Mucosa of stomach (tissue), 1 donor: ENCODE measurements around the gene MTRF1L.

ENCODE experiments used
- H3K27me3 ChIP-seq: one replicate; pipeline ENCODE4 v1.7.0; 2013; ENCODE audit warnings: mild to moderate bottlenecking, low read length; ENCODE audit not compliant: control insufficient read depth, insufficient read depth
- H3K36me3 ChIP-seq: one replicate; pipeline ENCODE4 v1.7.0; 2013; ENCODE audit warnings: low read length; ENCODE audit not compliant: control insufficient read depth, insufficient read depth
- H3K4me1 ChIP-seq: one replicate; pipeline ENCODE4 v1.7.0; 2013; ENCODE audit warnings: mild to moderate bottlenecking, low read length; ENCODE audit not compliant: control insufficient read depth, insufficient read depth
- H3K4me3 ChIP-seq: one replicate; pipeline ENCODE4 v1.7.0; 2013; ENCODE audit warnings: low read length
- H3K9ac ChIP-seq: one replicate; pipeline ENCODE4 v1.7.0; 2013; ENCODE audit warnings: mild to moderate bottlenecking, low read length, moderate library complexity
- H3K9me3 ChIP-seq: one replicate; pipeline ENCODE4 v1.7.0; 2013; ENCODE audit warnings: mild to moderate bottlenecking, low read length, moderate library complexity; ENCODE audit not compliant: control insufficient read depth
- donor health status: Pancreatic carcinoma.

MTRF1L gene

GRCh38 chr6:153002613-153003365 is at the start of gene MTRF1L:
MTRF1L (minus strand) TSS chr6:153002709; CDS start chr6:153002685, 24 bp downstream.
- peak within 1 kb of the TSS; percentile 71 for H3K4me3 ChIP-seq
- peaks cover 10% of the 10 kb centered on the region for H3K4me1 ChIP-seq
- H3K27me3 ChIP-seq: no peaks in the 10 kb centered on the region
- no peaks in the 10 kb centered on the region for H3K9me3 ChIP-seq
- peak within 1 kb of the TSS; percentile 75 for H3K9ac ChIP-seq
- no peaks in the 10 kb centered on the region for H3K36me3 ChIP-seq

- H3K4me1 ChIP-seq: no peaks in the 10 kb centered on the region
- no peaks in the 10 kb centered on the region for H3K27me3 ChIP-seq
- H3K9ac ChIP-seq: no peak overlapping the region
- no peaks in the 10 kb centered on the region for H3K9me3 ChIP-seq
- no peaks in the 10 kb centered on the region for H3K36me3 ChIP-seq
- H3K4me3 ChIP-seq: no peak overlapping the region
Observed at GRCh38 chr6:153051801-153052200, 49.3 kb upstream of the MTRF1L start.

- Histone ChIP-seq H3K9me3 (no peaks in the 10 kb centered on the region), H3K4me3 (no peak overlapping the region), H3K9ac (no peak overlapping the region), H3K4me1 (no peaks in the 10 kb centered on the region), H3K27me3 (no peaks in the 10 kb centered on the region), H3K36me3 (no peaks in the 10 kb centered on the region)
Observed at GRCh38 chr6:153048631-153049030, 46.1 kb upstream of the MTRF1L start.

- Histone ChIP-seq H3K36me3 (no peaks in the 10 kb centered on the region), H3K4me1 (no peaks in the 10 kb centered on the region), H3K9me3 (no peaks in the 10 kb centered on the region), H3K27me3 (no peaks in the 10 kb centered on the region), H3K9ac (no peak overlapping the region), H3K4me3 (no peak overlapping the region)
Observed at GRCh38 chr6:153047386-153047785, 44.9 kb upstream of the MTRF1L start.

GRCh38 chr6:153045271-153045670 is 42.8 kb upstream of the MTRF1L start:
- Histone ChIP-seq H3K36me3 (no peaks in the 10 kb centered on the region), H3K9ac (no peak overlapping the region), H3K27me3 (no peaks in the 10 kb centered on the region), H3K4me1 (no peaks in the 10 kb centered on the region), H3K4me3 (no peak overlapping the region), H3K9me3 (no peaks in the 10 kb centered on the region)

- Histone ChIP-seq H3K4me3 (no peak overlapping the region), H3K36me3 (no peaks in the 10 kb centered on the region), H3K9ac (no peak overlapping the region), H3K9me3 (no peaks in the 10 kb centered on the region), H3K4me1 (no peaks in the 10 kb centered on the region), H3K27me3 (no peaks in the 10 kb centered on the region)
Observed at GRCh38 chr6:153044295-153044694, 41.8 kb upstream of the MTRF1L start.

- H3K4me1 ChIP-seq: no peaks in the 10 kb centered on the region
- H3K9me3 ChIP-seq: no peaks in the 10 kb centered on the region
- no peak overlapping the region for H3K9ac ChIP-seq
- H3K36me3 ChIP-seq: no peaks in the 10 kb centered on the region
- no peak overlapping the region for H3K4me3 ChIP-seq
- H3K27me3 ChIP-seq: no peaks in the 10 kb centered on the region
Observed at GRCh38 chr6:153043719-153044118, 41.2 kb upstream of the MTRF1L start.

- Histone ChIP-seq H3K27me3 (no peaks in the 10 kb centered on the region), H3K36me3 (no peaks in the 10 kb centered on the region), H3K4me3 (no peak overlapping the region)
Observed at GRCh38 chr6:153038378-153039057, 36.0 kb upstream of the MTRF1L start.

GRCh38 chr6:153034139-153034538 is 31.6 kb upstream of the MTRF1L start:
- Histone ChIP-seq H3K36me3 (no peaks in the 10 kb centered on the region), H3K9me3 (no peaks in the 10 kb centered on the region), H3K4me1 (no peaks in the 10 kb centered on the region), H3K27me3 (no peaks in the 10 kb centered on the region), H3K4me3 (no peak overlapping the region), H3K9ac (no peak overlapping the region)

More at GRCh38 chr6:153038378-153039057, 36.0 kb upstream of the MTRF1L start:
- H3K4me1 ChIP-seq: no peaks in the 10 kb centered on the region
- H3K9ac ChIP-seq: no peak overlapping the region
- H3K9me3 ChIP-seq: no peaks in the 10 kb centered on the region

- Histone ChIP-seq H3K9ac (no peak overlapping the region), H3K9me3 (no peaks in the 10 kb centered on the region), H3K4me1 (no peaks in the 10 kb centered on the region), H3K4me3 (no peak overlapping the region), H3K36me3 (no peaks in the 10 kb centered on the region), H3K27me3 (no peaks in the 10 kb centered on the region)
Observed at GRCh38 chr6:153032255-153032882, 29.9 kb upstream of the MTRF1L start.

- no peaks in the 10 kb centered on the region for H3K36me3 ChIP-seq
- H3K27me3 ChIP-seq: no peaks in the 10 kb centered on the region
- no peaks in the 10 kb centered on the region for H3K4me1 ChIP-seq
- H3K9me3 ChIP-seq: no peaks in the 10 kb centered on the region
- H3K9ac ChIP-seq: no peak overlapping the region
- no peak overlapping the region for H3K4me3 ChIP-seq
Observed at GRCh38 chr6:153031335-153031955, 28.9 kb upstream of the MTRF1L start.

GRCh38 chr6:153028963-153029362 is 26.5 kb upstream of the MTRF1L start:
- no peaks in the 10 kb centered on the region for H3K9me3 ChIP-seq
- H3K36me3 ChIP-seq: no peaks in the 10 kb centered on the region

More at GRCh38 chr6:153028963-153029362, 26.5 kb upstream of the MTRF1L start:
- Histone ChIP-seq H3K27me3 (no peaks in the 10 kb centered on the region), H3K4me3 (no peak overlapping the region), H3K9ac (no peak overlapping the region), H3K4me1 (no peaks in the 10 kb centered on the region)
